HL-60 (cell line): ENCODE measurements around the gene TUBB2B.

Source experiments
- CTCF ChIP-seq: IDR thresholded peaks from one replicate; pipeline ENCODE4 v1.5.1; 2011; ENCODE audit warnings: low read length, control low read depth, inconsistent platforms; ENCODE audit not compliant: insufficient read depth
- POLR2AphosphoS5 ChIP-seq: IDR thresholded peaks from 2 replicates; pipeline ENCODE4 v1.6.1; 2012; ENCODE audit warnings: low read depth
- REST ChIP-seq: IDR thresholded peaks from 2 replicates; pipeline ENCODE4 v1.6.1; 2012; ENCODE audit warnings: low read depth; ENCODE audit not compliant: insufficient replicate concordance

GRCh38 chr6:3272911-3273547 lies 45.6 kb upstream of the TUBB2B start:
- TF ChIP-seq CTCF (no peak), POLR2AphosphoS5 (no peak), REST (no peak)
